ENCODE measurements around the gene TYMP. TPM values are rescaled to one million over a fixed set of nuclear protein-coding genes. Genes with fewer than 3 reads are reported as not detected.

Gene TYMP
- total and polyA plus RNA-seq, 2 of the 8 experiments (the other 6 are each of a cell fraction or from before 2014, with no cell fraction given), result 0.43 to 0.48 TPM

- TF ChIP-seq RNF2 (IDR thresholded peaks at IDR 0.05; ENCODE audit: borderline replicate concordance, low read depth, low read length, missing control alignments, poor library complexity, severe bottlenecking) (no peak), TBP (IDR thresholded peaks at IDR 0.05; ENCODE audit: low read depth, low read length) (no peak), SAP30 (IDR thresholded peaks at IDR 0.05; ENCODE audit: insufficient read depth, insufficient replicate concordance, low read length) (no peak), HDAC6 (IDR thresholded peaks at IDR 0.05; ENCODE audit: low read depth, low read length) (no peak), TCF12 (IDR thresholded peaks at IDR 0.05; ENCODE audit: low read depth, low read length) (no peak)
These were observed 19.3 kb upstream of the TYMP start (continued) for GRCh38 chr22:50548921-50549790.
